GM10266 (cell line): ENCODE results near the gene ARMCX1.
A peak's percentile ranks its signal among the peaks of the same experiment; 100 is the strongest.
"Not testable (repeated sequence)": the region's sequence is repeated elsewhere in the genome, so short reads cannot be mapped to it uniquely, and the experiment has no call there.

Experiments used
- DNase-seq: peaks from one replicate; pipeline ENCODE4 v3.0.0; 2012; ENCODE audit errors: extremely low spot score
- CTCF ChIP-seq: IDR thresholded peaks from 2 replicates; pipeline ENCODE4 v1.5.1; 2012; ENCODE audit warnings: mild to moderate bottlenecking, low read depth; ENCODE audit not compliant: control insufficient read depth, insufficient read depth; ENCODE audit errors: missing control alignments

ARMCX1 gene

DNA sequence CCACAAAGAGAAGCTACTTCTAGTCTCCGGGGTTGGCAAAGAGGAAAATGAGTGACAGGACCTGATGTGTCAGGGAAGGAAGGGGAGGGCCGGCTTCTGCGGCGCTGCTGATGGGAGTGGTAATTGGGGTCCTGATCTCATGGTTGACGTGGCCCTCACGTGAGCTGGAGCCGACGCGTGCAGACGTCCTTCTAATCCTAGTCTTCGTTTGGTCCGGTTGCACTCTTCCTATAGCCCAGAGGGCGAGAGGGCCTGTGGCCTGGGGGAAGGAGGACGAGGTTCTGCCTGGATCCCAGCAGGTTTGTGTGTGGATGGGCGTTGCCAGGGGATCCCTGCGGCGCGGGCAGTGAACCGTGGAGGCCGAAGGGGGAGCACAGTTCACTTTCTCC lies at the start of gene ARMCX1:
ARMCX1 (plus strand) TSS at position 186 of the 389 bp plus-strand sequence. CDS start 2,384 bp downstream, outside the sequence.
- peak; percentile 11 for DNase-seq
- no peak for TF ChIP-seq CTCF

GRCh38 chrX:101502929-101503328 lies 47.4 kb upstream of the ARMCX1 start:
- not testable (repeated sequence) for DNase-seq

- no peak for DNase-seq
- no peak for TF ChIP-seq CTCF
These were observed 43.0 kb upstream of the ARMCX1 start for GRCh38 chrX:101507372-101507771.

- DNase-seq = no peak
- TF ChIP-seq CTCF = no peak
These were observed 42.4 kb upstream of the ARMCX1 start for GRCh38 chrX:101507986-101508385.

GRCh38 chrX:101530944-101531343 lies 19.4 kb upstream of the ARMCX1 start:
- TF ChIP-seq CTCF = no peak
- no peak for DNase-seq

GRCh38 chrX:101539116-101539515 lies 11.2 kb upstream of the ARMCX1 start:
- TF ChIP-seq CTCF = no peak
- no peak for DNase-seq

GRCh38 chrX:101550751-101551379 lies 518 bp downstream of the ARMCX1 start:
- no peak for TF ChIP-seq CTCF
- no peak for DNase-seq

- DNase-seq = no peak
- TF ChIP-seq CTCF = no peak
These were observed 1.0 kb downstream of the ARMCX1 start for GRCh38 chrX:101551380-101551767.
